GM18861 (cell line): ENCODE results near the gene ITGAD.

Experiments used
- ATAC-seq: cut with Tn5 transposase; IDR thresholded peaks from one replicate; pipeline ENCODE4 v1.9.1; 2021; ENCODE audit not compliant: unreplicated experiment

ITGAD gene

DNA sequence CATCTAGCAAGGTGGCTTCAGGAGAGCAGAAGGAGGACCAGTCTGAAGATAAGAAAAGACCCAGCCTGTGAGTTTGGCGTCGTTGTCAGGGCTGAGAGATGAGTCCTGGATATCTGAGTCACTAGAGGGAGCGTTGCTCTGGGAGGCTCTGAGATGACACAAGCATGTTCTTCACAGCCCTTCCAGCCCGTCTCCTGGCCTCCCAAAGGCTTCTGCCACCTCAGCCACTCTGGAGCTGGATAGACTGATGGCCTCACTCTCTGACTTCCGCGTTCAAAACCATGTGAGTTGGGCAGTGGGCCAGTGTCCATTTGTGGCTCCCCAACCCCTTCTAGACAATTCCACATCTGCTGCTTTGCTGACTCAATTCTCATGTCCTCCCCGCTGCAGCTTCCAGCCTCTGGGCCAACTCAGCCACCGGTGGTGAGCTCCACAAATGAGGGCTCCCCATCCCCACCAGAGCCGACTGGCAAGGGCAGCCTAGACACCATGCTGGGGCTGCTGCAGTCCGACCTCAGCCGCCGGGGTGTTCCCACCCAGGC lies 81.1 kb downstream of the ITGAD start:
- no peak for ATAC-seq

DNA sequence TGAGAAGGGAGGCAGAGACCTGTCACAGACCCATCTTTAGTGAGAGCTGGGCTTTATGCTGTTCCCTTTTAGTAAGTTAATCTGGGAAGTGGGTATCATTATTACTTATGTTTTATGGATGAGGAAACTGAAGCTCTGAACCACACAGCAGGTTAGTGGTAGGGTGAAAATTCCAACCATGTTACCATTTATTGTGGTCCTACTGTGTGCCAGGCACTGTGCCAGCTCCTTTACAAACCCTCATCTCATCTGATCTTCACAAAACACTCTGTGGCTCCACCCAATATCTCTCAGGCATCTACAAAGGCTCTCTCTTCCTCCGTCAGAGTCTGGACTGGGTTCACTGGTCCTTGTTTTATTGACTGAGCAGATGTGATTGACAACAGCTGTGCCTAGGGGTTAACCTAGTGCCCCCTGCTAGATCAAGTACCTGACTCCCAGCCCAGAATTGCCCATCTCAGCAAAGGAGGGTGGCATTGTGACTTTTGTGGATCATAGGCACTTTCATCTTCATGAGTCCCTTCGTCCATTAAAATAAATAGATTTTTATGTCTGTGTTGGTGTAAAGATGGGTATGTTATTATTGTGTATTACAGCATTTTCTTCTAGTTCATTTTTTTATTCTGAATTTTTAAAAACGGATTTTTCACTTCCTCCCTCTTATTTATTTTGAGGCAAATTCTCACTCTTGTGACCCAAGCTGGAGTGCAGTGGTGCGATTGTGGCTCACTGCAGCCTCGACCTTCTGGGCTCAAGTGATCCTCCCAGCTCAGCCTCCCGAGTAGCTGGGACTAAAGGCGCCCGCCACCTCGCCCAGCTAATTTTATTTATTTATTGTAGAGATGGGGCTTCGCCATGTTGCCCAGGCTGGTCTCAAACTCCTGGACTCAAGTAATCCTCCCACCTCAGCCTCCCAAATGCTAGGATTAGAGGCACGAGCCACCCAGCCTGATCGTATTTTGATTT lies 81.9 kb downstream of the ITGAD start:
- ATAC-seq, result no peak

DNA sequence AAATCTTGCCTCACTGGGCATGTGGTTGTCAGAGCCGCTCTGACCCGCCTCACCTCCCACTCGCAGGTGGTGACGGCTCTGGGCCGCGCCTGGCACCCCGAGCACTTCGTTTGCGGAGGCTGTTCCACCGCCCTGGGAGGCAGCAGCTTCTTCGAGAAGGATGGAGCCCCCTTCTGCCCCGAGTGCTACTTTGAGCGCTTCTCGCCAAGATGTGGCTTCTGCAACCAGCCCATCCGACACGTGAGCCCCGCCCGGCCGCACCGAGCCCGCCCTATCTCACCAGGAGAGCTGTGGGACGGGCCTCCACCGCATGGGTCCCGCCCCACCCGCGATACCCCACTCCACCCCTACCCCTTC lies 82.8 kb downstream of the ITGAD start:
- no peak for ATAC-seq
